Measurements from ENCODE around the gene FBXO17.

Gene FBXO17

GRCh38 chr19:38915329-38916321, 59.9 kb downstream of the FBXO17 start:
- DNase-seq: no peak

GRCh38 chr19:38913958-38914357, 61.6 kb downstream of the FBXO17 start:
- DNase-seq: no peak

GRCh38 chr19:38912600-38913514, 62.7 kb downstream of the FBXO17 start:
- no peak for DNase-seq

GRCh38 chr19:38911388-38912001, 64.0 kb downstream of the FBXO17 start:
- DNase-seq: no peak

- no peak for DNase-seq
Observed at GRCh38 chr19:38910488-38910887, 65.1 kb downstream of the FBXO17 start.

- DNase-seq: no peak
Observed at GRCh38 chr19:38908911-38909310, 66.6 kb downstream of the FBXO17 start.

GRCh38 chr19:38907670-38908069, 67.9 kb downstream of the FBXO17 start:
- DNase-seq: no peak

GRCh38 chr19:38907227-38907626, 68.3 kb downstream of the FBXO17 start:
- DNase-seq: no peak

GRCh38 chr19:38905620-38906019, 69.9 kb downstream of the FBXO17 start:
- no peak for DNase-seq

GRCh38 chr19:38904581-38905539, 70.7 kb downstream of the FBXO17 start:
- no peak for DNase-seq

GRCh38 chr19:38901683-38902082, 73.9 kb downstream of the FBXO17 start:
- DNase-seq: no peak

GRCh38 chr19:38900743-38901190, 74.8 kb downstream of the FBXO17 start:
- no peak for DNase-seq

GRCh38 chr19:38900202-38900629, 75.3 kb downstream of the FBXO17 start:
- DNase-seq: peak; percentile 50

- peak; percentile 100 for DNase-seq
Observed at GRCh38 chr19:38899447-38900201, 75.9 kb downstream of the FBXO17 start, which contains the start of the genes NFKBIB and SIRT2. NFKBIB (plus strand) TSS chr19:38899969; CDS start chr19:38900033, 64 bp downstream. SIRT2 (minus strand) TSS chr19:38899618; CDS start chr19:38899521, 97 bp downstream.

GRCh38 chr19:38898788-38899446, 76.6 kb downstream of the FBXO17 start:
- no peak for DNase-seq

GRCh38 chr19:38894968-38895367, 80.6 kb downstream of the FBXO17 start:
- no peak for DNase-seq

- DNase-seq: no peak
Observed at GRCh38 chr19:38893341-38893771, 82.2 kb downstream of the FBXO17 start.

- no peak for DNase-seq
Observed at GRCh38 chr19:38892841-38893240, 82.7 kb downstream of the FBXO17 start.

GRCh38 chr19:38891771-38892170, 83.8 kb downstream of the FBXO17 start:
- DNase-seq: no peak

Data from amniotic stem cell (primary cell).